SKM-1 treated with dmso at 0.1 percent for 144 hours (cell line): ENCODE measurements around the gene MAP4K1.
A peak's percentile ranks its signal among the peaks of the same experiment; 100 is the strongest.
"Not testable (repeated sequence)": the region's sequence is repeated elsewhere in the genome, so short reads cannot be mapped to it uniquely, and the experiment has no call there.

Source experiments
- DNase-seq: peaks from one replicate; lab custom pipeline; 2025; ENCODE audit not compliant: unreplicated experiment; lab: John Stamatoyannopoulos, UW

The MAP4K1 gene

DNA sequence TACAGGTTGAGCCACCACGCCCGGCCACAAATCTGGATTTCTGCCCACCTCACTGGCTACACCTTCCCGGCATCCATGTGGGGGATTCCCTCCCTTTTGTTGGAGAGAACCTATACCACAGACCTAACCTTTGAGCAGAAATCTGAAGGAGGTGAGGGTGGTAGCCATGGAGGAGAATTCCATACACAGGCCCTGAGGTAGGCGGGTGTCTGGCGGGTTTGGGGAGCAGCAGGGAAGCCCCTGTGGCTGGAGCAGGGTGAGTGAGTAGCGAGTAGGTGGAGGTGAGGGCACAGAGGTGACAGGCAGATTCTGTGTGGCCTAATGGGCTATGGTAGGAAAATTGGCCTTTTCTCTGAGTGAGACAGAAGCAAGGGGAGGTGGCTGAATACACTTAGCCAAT lies 11.8 kb upstream of the MAP4K1 start:
- no peak for DNase-seq

DNA sequence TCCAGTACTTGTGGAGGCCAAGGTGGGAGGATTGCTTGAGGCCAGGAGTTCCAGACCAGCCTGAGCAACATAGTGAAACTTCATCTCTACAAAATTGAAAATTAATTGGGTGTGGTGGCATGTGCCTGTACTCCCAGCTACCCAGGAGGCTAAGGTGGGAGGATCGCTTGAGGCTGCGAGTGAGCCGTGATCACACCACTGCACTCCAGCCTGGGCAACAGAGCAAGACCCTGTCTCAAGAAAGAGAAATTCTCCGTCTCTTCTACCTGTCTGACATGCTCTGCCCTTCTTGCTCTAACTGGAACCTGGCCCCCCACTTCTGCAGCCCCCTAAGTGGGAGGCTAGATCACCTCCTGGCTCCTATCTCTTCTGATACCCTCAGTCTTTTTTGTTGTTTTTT lies 8.6 kb upstream of the MAP4K1 start:
- DNase-seq, result no peak

DNA sequence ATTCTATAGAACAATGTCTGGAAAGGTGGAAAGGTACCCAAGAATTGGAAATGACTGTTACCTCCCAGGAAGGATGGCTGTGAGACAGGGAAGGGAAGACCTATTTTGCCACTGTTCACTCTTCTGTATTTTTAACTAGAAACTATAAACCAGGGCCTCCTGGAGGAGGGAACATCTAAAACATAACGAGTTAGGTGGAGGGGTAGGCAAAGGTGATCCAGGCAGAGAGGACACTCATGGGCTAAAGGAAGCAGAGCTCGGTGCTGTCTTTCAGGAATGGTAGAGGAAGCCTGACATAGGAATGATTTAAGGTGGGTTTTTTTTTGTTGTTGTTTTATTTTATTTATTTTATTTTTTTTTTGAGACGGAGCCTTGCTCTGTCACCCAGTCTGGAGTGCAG lies 7.1 kb upstream of the MAP4K1 start:
- DNase-seq, result no peak

DNA sequence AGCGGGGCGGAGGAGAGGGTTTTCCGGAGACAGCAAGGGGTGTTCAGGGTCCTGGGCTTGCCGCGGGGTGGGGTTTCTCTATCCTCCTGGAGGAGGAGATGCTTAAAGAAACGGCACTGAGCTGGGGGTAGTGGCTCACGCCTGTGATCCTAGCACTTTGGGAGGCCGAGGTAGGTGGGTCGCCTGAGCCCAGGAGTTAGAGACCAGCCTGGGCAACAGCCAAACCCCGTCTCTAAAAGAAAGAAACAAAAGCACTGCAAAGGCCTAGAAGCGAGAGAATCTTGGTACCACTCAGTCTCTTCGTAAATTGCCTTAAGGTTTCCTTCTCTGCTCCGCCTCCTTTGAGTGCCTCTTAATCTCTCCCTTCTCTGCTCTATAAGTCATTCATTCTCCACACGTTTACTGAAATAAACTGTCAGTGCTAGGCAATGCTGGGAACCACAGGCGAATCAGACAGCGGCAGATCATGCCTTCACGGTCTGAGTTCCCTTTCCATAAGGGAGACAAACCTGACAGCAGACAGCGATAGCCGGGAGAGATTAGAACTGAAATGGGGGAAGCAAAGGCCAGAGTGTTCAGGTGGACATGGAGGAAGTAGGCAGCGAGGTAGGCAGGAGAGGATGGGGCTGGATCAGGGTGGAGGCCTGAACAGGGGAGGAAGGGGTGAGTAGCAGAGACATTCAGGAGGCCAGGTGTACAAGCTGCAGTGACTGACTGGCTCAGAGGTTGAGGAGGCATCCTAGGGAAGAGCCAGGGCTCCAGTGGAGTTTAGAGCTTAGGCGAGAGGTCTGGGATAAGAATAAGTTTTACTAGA lies 1.8 kb upstream of the MAP4K1 start:
- DNase-seq, result no peak

DNA sequence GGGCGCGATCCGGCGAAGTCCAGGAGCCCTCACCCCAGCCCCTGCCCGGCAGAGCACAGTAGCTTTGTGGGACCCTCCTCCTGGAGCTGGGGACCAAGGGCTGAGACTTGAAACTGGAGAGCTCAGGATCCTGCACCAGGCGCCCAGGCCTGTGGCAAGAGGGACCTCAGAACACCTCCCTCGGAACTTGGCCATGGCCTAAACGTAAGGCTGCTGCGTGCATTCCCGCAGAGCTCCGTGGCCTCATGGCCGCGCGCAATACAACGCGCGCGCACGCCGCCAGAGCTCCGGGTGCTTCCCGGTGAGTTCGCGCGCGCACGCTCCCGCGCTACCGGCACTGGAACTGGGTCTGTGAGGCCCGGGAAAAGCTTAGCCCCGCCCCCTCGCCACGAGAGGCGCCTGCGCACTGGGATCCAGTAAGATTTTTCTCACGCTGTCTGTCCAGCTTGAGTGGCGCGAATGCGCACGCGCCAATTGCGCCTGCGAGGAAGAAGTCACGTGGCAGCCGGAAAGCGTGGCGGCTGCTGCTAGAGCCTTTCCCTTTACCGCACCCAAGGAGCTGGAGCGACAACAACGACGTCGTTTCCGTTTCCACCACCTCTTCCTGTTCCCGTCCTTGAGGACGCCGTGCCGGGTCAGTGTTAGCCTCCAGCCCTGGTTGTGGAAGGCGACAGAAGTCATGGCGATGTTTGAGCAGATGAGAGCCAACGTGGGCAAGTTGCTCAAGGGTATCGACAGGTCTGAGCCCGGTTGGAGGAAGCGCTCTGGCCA lies 1.0 kb upstream of the MAP4K1 start, which contains the start of gene EIF3K:
TSS of gene EIF3K (plus strand) at position 599 of the 771 bp plus-strand sequence. CDS start at position 680, 81 bp downstream.
- peak; percentile 99 for DNase-seq

DNA sequence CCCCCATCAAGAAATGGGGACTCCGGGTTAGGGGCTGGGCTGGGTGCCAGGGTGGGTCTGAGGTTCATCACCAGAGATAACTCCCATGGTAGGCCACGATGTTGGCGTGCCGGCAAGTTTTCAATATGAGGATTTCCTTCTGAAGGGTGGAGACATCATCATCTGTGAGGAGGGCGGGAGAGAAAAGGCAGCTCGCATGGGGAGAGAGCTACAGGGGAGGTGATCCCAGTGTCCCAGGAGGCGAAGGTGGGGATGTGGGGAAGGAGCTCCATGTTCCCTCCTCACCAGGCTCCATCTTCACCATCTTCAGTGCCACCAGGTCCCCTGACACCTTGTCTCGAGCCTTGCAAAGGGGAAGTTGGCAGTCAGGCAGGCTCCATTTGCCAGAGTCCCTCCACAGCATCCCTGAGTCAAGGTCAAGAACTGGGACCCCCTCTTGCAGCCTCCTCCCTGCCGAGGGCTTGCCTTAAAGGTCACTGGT lies 430 bp downstream of the MAP4K1 start:
- DNase-seq, result no peak

DNA sequence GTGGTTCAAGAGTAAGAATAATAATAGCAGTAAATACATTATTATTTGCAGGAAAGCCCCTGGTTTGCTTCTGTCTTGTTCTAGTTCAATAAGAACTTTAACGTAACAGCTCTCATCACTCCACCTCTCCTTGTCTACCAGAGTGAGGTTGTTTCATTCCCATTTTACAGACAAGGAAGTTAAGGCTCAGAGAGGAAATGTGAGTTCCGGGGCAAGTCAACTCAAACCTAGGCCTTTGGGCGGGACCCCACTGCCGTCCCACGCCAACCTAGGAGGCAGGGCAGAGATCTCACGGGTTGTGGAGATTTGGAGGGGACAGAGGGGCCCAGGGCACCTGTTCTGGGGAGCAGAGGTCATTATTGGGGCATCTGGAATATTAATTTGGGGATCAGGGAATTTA lies 1.5 kb downstream of the MAP4K1 start:
- no peak for DNase-seq

DNA sequence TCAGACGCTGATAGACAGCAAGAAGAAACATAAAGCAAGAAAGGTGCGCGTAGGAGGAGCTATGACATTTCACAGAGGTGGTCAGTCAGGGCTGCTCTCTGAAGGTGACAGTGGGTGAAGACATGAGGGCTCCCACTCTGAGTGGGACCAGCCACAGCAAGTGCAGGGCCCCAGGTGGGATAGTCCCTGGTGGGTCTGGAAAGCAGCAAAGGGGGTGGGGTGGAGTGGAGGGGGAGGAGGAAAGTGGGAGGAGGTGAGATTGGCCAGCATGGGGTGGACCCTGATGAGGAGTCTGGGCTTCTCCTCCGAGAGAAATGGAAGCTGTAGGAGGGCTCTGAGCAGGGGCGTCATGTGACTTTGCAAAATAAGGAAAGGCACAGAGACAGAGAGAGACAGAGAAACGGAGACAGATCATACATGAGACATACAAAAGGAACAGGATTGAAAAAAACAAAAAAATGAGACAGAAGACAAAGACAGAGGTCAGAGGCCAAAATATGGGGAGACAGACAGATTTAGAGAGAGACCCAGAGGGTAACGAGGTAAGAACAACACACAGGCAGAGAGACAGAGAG lies 2.7 kb downstream of the MAP4K1 start:
- no peak for DNase-seq

DNA sequence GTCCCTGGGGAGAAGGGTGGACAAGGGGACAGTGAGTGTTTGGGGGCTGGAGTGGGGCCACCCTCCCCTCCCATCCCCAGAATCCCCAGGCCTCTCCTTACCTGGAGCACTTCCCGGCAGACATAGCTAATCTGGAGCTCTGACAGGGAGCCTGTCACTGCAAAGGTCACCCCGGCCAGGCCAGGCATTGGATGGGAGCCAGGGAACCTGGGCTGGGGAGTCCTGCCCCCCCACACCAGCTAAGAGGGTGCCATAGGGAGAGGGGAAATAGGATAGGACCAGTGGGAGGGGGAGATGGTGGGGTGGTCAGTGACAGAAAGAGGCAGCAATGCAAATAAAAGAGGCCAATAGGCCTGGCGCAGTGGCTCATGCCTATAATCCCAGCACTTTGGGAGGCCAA lies 3.5 kb downstream of the MAP4K1 start:
- DNase-seq, result no peak

DNA sequence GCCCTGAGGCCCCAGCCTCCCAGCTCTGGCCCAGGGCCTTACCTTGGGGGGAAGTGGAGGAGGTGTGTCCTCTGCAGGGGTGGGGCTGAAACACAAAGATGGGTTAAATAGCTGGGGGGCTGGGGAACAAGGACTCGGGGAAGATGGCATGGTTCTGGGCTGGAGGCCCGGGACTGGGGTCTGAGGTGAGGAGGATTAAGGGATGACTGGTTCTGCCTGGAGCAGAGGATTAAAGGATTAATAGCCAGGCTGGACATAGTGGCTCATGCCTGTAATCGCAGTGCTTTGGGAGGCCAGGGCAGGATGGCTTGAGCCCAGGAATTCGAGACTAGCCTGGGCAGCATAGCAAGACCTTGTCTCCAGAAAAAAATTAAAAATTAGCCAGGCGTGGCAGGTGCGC lies 11.6 kb downstream of the MAP4K1 start:
- DNase-seq, result no peak

DNA sequence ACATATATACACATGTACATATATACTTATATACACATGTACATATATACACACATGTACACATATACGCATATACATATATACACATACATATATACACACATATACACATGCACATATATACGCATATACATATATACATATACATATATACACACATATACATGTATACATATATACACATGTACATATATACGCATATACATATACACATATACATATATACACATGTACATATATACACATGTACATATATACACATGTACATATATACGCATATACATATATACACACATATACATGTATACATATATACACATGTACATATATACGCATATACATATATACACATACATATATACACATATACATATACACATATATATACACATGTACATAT lies 14.9 kb downstream of the MAP4K1 start:
- DNase-seq, result not testable (repeated sequence)

DNA sequence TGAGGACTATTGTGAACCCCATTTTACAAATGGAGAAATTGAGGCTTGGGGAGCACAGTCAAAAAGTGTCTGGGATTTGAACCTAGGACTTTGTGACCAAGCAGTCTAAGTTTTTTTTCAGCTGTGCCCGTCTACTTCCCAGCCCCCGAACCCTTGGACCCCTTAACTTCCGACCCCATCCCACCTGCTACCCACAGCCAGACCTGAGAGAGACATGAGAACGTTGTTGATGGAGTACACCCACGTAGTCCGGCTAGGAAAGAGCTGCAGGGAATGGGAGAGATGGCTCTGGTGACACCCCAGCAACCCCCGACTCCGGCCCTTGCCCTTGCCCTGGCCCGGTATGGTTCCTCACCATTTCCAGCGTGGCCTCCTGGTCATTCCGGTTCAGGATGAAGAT lies 18.0 kb downstream of the MAP4K1 start:
- DNase-seq, result no peak

DNA sequence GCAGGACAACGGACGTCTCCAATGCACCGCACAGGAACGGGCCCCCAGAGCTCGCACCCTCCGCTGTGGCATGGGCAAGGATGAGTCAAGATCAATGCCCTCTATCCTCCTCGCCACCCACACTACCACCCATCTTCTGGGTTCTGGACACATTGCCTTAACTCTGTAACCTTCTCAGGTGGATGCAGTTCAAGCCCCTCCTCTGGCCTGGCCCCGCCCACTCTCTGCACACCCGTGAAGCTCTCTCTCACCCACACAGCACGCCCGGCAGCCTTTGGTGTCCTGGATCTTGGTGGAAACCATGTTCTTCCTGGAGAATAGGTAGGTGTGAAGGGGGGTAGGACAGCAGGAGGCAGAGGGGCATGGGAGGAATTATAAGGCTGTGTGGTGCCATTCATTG lies 20.7 kb downstream of the MAP4K1 start:
- DNase-seq, result no peak

DNA sequence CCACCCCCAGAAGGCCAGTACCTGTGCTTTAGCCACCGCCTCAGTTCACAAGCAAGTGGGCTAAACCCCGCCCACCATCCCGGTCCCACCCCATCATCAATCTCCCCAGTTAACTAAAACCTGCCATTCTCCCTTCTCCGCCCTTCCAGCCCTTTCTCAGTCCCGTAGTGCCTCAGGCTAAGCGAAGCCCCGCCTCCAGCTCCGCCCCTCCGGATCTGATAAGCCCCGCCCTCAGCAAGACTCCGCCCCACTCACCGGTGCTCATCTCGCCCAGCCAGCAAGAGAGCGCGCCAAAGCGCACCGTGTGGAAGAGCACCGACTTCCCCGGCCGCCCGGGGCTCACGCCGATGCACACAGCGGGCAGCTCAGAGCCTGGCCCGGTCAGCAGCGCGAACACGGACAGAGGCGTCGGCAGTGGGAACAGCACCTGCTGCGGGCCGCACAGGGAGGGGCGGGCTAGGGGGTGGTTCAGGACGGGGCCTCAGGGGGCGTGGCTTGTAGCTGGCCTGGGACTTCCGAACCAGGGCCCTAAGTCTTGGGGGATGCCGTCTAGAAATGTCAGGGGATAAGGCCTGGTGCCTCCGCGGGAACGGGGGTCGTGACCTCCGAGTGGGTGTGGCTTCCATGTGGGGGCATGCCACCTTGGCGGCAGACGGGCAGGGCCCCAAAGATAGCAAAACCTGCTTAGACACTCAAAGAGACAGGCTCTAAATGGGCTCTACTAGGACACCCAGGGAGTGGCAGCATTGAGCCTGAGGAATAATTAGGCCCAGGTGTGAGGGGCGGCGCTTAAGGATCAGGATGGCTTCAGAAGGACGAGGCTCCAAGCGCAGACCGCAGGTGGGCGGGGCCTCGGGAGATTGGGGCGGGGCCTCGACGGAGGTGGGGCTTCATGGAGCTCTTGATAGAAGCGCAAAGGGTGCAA lies 21.4 kb downstream of the MAP4K1 start:
- no peak for DNase-seq

DNA sequence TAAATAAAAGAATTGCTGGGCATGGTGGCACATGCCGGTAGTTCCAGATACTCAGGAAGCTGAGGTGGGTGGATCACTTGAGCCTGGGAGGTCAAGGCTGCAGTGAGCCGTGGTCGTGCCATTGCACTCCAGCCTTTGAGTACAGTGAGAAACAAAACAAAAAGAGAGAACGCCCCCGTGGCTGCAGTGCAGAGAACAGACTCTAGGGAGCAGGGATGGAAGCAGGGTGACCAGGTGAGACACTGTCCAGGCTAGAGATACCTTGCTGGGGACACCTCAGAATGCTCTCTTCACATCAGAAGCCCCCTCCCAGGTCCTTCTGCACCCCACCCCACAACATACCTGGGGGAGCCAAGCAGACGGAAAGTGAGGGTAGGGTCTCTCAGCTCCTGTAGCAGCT lies 24.8 kb downstream of the MAP4K1 start:
- DNase-seq, result no peak

DNA sequence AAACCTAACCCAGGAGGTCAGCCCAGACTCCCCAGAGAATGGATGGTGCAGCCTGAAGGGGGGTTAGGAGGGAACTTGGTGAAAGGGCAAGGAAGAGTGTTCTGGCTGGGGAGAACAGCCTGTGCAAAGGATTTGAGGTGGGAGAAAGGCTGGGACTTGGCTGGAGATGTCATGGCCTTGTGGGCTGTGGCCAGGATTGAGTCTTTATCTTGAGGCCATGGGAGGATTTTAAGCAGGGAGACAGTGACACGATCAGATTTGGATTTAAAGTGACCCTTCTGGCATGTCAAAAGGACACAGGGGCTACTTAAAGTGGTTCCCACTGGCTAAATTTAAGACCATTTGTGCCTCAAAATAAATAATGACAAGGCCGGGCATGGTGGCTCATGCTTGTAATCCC lies 29.7 kb downstream of the MAP4K1 start:
- no peak for DNase-seq

DNA sequence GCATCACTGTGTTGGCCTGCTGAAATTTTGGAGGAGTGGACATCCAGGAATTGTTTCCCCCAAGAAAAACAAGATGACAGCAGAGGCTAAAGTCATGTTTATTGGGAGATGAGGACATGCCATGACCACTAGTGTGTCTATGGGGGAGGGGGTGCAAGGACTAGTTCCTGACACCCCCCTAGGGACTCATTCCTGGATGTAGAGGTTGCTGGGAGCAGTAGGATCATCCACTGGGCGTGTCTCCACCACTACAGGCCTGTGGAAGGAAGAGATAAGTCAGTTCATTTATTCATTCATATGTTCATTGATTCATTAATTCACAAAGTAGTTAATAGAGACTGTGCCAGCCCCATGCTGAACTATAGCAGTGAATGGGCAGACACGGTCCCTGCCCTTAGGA lies 30.2 kb downstream of the MAP4K1 start:
- DNase-seq, result no peak

DNA sequence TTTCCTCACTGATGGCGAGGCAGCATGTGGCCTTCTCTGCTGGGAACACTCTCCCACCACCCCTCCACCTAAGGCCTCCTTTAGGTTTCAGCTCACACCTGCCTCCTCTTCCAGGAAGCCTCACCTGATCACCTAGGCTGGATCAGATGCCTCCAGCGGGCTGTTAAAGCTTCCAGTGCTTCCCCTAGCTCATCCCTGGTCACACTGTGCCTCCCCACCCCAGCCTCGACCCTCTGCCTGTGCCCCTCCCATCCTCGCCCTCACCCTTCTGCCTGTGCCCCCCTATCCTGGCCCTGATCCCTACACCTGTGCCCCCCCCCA lies 33.8 kb downstream of the MAP4K1 start:
- no peak for DNase-seq

DNA sequence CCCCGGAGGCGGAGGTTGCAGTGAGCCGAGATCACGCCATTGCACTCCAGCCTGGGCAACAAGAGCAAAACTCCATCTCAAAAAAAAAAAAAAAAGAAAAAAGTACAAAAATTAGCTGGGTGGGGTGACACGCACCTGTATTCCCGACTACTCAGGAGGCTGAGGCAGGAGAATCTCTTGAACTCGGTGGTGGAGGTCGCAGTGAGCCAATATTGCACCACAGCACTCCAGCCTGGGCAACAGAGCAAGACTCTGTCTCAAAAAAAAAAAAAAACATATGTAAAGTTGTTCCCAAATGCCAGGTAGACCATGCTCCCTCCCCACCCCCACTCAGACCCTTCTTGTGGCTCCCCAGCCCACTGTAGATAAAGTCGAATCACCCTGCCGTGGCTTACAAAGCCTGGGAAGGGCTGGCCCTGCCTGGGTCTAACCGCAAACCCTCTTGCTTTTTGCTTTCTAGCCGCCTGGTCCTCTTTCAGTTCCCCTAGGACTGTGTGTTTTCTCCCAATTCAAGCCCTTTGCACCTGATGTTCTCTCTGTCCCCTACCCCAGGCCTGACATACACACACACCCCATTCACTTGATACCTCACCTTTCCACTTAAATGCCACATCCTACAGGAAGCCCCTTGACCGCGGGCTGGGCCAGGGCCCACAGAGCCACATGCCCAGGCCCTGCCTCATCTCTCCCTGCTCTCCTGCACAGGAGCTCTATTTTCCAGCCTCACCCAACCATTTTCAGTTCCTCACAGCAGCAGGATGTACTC lies 34.4 kb downstream of the MAP4K1 start:
- DNase-seq, result no peak

DNA sequence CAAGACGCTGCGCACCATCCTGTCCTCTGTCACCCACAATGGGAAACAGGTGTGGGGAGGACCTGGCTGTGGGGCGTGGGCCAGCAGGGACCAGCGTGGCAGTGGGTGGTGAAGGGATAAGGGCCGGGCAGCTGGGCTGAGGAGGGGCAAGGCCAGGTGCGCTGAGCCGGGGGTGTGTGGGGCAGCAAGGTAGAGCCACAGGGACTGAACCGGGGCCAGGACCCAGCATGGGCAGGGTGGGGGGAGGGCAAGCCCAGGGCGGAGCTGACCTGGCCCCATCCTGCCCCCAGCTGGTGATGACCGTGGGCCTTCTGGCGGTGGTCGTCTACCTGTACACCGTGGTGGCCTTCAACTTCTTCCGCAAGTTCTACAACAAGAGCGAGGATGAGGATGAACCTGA lies 37.7 kb downstream of the MAP4K1 start:
- no peak for DNase-seq
